ENCODE results near the gene SMIM35. TPM values are rescaled to one million over a fixed set of nuclear protein-coding genes. Genes with fewer than 3 reads are reported as not detected.

SMIM35 gene
- total RNA-seq, 4 donors from 2014 or later = not detected

DNA sequence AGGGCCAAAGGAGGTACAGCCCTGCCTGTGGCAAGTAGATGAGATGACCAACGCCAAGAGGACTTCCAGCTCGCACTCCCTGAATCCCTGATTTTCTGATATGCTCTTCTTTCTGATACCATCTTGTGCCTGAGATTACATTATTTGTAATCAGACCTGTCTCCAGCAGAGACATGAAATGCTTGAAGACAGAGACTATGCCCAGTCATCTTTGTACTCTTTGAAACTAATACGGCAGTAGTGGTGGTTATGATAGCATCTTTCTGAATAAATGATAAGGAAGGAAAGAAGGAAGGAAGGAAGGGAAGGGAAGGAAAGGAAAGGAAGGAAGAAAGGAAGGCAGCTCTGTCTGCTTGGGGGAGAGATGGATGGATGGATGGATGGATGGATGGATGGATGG lies 72.7 kb downstream of the SMIM35 start:
- Histone ChIP-seq H3K27me3 (peaks cover 0 to 4% (median 0%) of the 10 kb centered on the region in 3 donors), H3K36me3 (no peaks in the 10 kb centered on the region), H3K4me3 (no peak overlapping the region), H3K4me1 (no peaks in the 10 kb centered on the region), H3K27ac (no peak overlapping the region), H3K9me3 (no peaks in the 10 kb centered on the region)
- in situ Hi-C loops (cut with MboI; ENCODE audit: low sequenced_read_pairs in 4 of 4) = no loop called here
- TF ChIP-seq, protein P1, sequence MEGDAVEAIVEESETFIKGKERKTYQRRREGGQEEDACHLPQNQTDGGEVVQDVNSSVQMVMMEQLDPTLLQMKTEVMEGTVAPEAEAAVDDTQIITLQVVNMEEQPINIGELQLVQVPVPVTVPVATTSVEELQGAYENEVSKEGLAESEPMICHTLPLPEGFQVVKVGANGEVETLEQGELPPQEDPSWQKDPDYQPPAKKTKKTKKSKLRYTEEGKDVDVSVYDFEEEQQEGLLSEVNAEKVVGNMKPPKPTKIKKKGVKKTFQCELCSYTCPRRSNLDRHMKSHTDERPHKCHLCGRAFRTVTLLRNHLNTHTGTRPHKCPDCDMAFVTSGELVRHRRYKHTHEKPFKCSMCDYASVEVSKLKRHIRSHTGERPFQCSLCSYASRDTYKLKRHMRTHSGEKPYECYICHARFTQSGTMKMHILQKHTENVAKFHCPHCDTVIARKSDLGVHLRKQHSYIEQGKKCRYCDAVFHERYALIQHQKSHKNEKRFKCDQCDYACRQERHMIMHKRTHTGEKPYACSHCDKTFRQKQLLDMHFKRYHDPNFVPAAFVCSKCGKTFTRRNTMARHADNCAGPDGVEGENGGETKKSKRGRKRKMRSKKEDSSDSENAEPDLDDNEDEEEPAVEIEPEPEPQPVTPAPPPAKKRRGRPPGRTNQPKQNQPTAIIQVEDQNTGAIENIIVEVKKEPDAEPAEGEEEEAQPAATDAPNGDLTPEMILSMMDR (IDR thresholded peaks at IDR 0.05 in 4 of 5, conservative IDR thresholded peaks at IDR 0.05 in 1 of 5) = no peak
- no peak for ATAC-seq
- intact Hi-C loops (cut with DNase I; ENCODE audit: low total_unique reads) = no loop called here
- no peak for DNase-seq

DNA sequence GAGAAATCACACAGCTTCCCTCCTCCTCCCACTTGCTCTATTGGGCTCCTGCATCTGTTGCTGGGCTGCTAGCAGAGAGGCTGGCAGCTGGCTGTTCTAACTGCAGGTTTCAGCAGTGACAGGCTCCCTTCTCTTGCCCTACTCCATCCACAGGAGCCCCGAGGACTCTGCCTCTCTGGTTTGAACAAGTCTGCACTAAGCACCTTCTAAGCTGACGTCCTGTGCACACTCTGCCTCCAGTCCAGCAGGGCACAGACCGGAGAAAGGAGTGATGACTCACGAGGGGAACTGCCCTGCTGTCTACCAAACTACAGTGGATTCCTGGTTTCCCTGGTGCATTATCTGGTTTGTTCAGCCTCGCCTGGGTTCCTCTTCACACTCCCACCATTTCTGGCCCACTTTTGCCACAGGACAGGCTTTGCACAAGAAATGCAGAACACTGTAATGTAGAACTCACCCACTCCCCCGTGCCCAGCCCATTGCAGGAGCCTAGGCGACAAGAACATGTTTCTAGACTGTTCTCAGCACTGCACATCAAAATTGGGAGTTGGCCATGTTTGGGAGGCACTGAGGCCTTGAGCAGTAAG lies 74.6 kb downstream of the SMIM35 start:
- peak overlapping the region in 1 of 4 donors; percentile 14 for H3K27ac ChIP-seq
- TF ChIP-seq, protein P1 (IDR thresholded peaks at IDR 0.05 in 4 of 5, conservative IDR thresholded peaks at IDR 0.05 in 1 of 5) = no peak
- no peak for TF ChIP-seq POLR2A (IDR thresholded peaks at IDR 0.05)
- H3K36me3 ChIP-seq = no peaks in the 10 kb centered on the region
- peak in 1 of 2 donors; percentile 53 for ATAC-seq
- no peak for DNase-seq
- H3K27me3 ChIP-seq = peaks cover 0 to 4% (median 0%) of the 10 kb centered on the region in 3 donors
- H3K4me1 ChIP-seq = no peaks in the 10 kb centered on the region
- intact Hi-C loops (cut with DNase I; ENCODE audit: low total_unique reads) (no loop called here), in situ Hi-C loops (cut with MboI; ENCODE audit: low sequenced_read_pairs in 4 of 4) (no loop called here)
- no peak overlapping the region for H3K4me3 ChIP-seq
- H3K9me3 ChIP-seq = no peaks in the 10 kb centered on the region

DNA sequence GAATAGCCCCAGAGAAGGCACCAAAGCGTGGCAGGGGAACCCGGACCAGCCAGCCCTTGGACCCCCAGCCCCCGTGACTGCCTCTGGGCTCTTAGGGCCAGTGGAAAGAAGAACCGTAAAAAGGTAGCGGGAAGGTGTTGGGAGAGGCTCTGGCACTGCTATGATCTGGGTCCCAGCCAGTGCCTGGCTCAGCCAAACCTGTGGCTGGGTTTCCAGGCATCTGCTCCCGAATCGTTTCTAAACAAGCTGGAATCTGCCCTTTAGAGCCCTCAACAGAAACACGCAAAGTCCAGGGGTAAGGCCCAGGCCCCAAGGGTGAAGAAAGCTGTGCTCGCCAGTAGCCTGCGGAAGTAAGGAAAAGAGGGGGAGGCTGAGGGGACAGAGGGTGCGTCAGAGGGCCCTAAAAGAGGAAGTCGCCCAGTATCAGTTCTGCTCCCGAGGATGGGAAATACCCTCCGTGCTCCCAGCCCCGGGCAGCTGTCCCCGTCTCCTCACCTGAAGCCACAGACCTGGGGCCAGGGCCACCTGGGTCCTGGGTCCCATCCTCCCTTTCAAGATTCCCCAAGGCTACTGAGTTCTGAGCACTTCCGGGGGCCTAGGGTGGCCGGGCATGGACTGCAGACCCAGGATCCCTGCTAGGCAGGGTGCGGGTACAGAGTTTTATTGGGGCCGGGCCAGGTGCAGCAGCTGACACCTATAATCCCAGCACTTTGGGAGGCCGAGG lies 75.9 kb downstream of the SMIM35 start:
- H3K27me3 ChIP-seq = peaks cover 0 to 4% (median 0%) of the 10 kb centered on the region in 3 donors
- peak overlapping the region in 3 of 4 donors; percentile 34 to 49 (median 44) for H3K27ac ChIP-seq
- TF ChIP-seq, protein P1 (IDR thresholded peaks at IDR 0.05 in 4 of 5, conservative IDR thresholded peaks at IDR 0.05 in 1 of 5) = no peak
- no peak for TF ChIP-seq POLR2A (IDR thresholded peaks at IDR 0.05)
- peak; percentile 39 to 40 for ATAC-seq
- H3K4me3 ChIP-seq = no peak overlapping the region
- DNase-seq = peak; percentile 35 to 49
- in situ Hi-C loops (cut with MboI; ENCODE audit: low sequenced_read_pairs in 4 of 4) = no loop called here
- H3K9me3 ChIP-seq = no peaks in the 10 kb centered on the region
- H3K4me1 ChIP-seq = no peaks in the 10 kb centered on the region
- no peaks in the 10 kb centered on the region for H3K36me3 ChIP-seq
- intact Hi-C loops (cut with DNase I; ENCODE audit: low total_unique reads) = no loop called here

DNA sequence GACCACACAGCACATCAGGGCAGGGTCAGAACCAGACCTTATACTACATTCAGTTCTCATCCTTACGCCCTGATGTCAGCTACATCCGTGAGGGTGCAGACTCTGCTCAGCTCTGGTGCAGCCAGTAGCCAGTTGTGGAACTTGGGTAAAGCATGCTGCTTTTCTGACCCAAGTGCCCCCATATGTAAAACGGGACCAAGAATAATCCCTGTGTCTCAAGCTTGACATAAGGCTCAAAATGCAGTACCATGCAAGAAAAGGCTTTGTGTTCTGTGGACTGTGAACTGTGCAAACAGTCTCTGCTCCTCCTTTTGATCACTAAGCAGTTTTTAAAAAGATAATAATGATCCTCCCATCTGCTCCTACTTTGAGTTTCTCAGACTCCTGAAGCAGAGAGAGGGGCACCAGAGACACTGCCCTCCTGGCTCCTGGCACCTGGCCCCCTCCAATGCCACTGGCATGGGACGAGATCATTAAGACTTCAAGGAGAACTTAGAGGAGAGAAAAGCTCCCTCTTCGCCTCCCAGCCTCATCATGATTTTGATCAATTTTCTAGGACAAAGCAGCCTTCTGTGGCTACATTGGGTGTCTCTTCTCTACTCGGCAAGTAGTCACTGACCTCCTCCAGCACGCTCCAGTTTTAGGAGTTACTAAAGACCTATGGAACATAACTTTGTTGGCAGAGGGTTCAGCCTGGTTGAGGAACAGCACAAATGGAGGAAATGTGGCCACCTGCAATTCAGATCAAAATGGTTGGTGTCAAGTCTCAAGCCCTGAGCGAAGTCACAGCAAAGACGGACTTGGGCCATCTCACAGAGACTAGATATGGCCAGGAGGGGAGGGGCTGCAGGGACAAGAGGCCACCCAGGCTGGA lies 76.7 kb downstream of the SMIM35 start:
- ATAC-seq (no peak), DNase-seq (no peak)
- no peaks in the 10 kb centered on the region for H3K4me1 ChIP-seq
- H3K27me3 ChIP-seq = peaks cover 0 to 4% (median 0%) of the 10 kb centered on the region in 3 donors
- H3K9me3 ChIP-seq = no peaks in the 10 kb centered on the region
- in situ Hi-C loops (cut with MboI; ENCODE audit: low sequenced_read_pairs in 4 of 4) = no loop called here
- no peak for TF ChIP-seq POLR2A (IDR thresholded peaks at IDR 0.05)
- TF ChIP-seq, protein P1 (IDR thresholded peaks at IDR 0.05 in 4 of 5, conservative IDR thresholded peaks at IDR 0.05 in 1 of 5) = no peak
- peak overlapping the region in 3 of 4 donors; percentile 34 to 49 (median 44) for H3K27ac ChIP-seq
- no peak overlapping the region for H3K4me3 ChIP-seq
- no peaks in the 10 kb centered on the region for H3K36me3 ChIP-seq
- intact Hi-C loops (cut with DNase I; ENCODE audit: low total_unique reads) = no loop called here

Data from gastrocnemius medialis (tissue), 4 donors.